Airway epithelial cell (primary cell): ENCODE measurements around the gene SMIM41. TPM values are rescaled to one million over a fixed set of nuclear protein-coding genes. Genes with fewer than 3 reads are reported as not detected.

Experiments used
- total RNA-seq: library from RNA; depleted of rRNA; stranded (reverse); fragments of >200 nt; gene quantifications from 2 replicates; pipeline ENCODE4 v1.2.3, GENCODE V29; 2015

SMIM41 gene
- total RNA-seq: not detected in 2 replicates

DNA sequence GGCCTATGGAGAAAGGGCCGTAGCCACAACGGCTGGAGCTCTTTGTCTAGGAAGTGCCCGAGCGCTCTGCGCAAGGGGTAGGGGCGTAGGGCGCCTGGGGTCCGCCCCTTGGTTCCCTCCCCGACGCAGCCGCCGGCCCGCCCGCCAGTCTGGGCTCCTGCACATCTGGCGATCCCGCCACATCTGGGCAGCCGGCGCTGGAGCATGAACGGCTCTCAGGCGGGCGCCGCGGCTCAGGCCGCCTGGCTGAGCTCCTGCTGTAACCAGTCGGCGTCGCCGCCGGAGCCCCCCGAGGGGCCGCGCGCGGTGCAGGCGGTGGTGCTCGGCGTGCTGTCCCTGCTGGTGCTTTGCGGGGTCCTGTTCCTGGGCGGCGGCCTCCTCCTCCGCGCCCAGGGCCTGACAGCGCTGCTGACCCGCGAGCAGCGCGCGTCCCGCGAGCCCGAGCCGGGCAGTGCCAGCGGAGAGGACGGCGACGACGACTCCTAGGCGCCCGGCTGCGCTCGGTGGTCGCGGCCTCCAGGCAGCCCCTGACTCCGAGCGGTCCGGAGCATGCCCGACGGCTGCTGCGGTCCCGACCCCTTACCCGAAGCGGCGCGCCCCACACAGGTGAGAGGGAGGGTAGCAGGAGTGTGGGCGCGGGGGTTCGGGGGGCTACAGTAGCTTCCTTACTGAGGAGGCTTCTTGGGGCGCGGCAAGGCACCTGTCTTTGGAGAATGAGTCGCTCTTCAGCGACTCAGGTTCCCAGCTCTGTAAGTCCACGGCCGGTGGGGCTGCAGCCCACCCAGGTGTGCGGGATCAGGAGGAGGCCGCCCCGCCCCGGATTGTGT, at the start of gene SMIM41:
SMIM41 (plus strand) TSS at position 129 of the 827 bp plus-strand sequence; CDS start at position 205, 76 bp downstream.

DNA sequence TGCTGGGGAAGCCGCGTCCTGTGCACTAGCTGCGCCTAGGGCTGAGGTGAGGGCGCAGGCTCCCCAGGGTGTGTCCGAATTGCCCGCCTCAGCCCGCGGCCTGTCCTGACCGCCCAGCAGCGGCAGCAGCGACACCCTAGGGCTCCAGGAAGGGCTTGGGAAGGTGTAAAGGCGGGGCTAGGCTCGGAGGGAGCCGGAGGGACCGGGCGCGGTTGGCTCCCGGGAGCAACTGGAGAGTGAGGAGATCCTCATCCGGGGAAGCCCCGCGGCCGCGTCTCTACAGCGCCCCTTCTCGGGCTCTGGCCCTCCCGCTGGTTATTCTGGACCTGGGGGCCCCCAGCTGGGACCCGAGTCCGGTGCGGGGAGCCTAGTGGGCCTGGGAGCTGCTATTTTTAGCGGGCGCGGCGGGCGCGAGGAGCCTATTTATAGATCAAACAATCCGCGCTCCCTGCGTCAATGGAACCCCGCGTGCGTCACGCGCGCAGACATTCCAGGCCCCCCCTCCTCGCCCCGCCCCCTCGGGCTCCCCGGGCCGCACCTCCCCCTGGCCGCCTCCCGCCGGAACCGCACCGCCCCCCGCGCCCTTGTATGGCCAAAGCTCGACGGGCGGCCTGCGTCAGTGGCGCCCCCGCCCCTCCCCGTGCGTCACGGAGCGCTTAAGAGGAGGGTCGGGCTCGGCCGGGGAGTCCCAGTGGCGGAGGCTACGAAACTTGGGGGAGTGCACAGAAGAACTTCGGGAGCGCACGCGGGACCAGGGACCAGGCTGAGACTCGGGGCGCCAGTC, 28.6 kb upstream of the SMIM41 start, which contains the start of gene NR4A1:
NR4A1 (plus strand) TSS at position 685 of the 784 bp plus-strand sequence. CDS start 2,887 bp downstream, outside the sequence.

GRCh38 chr12:52069327-52070184, 9.9 kb upstream of the SMIM41 start, which contains the start of gene ATG101:
Gene ATG101 (plus strand): TSS chr12:52069978. CDS start chr12:52073651, 3,673 bp downstream.

Other genes starting within 250 kb of the SMIM41 start
- not detected in 2 replicates for gene FIGNL2, start 231.0 kb upstream of the SMIM41 start, total RNA-seq
- gene ANKRD33, start 191.6 kb upstream of the SMIM41 start, total RNA-seq: not detected in 2 replicates
- 0.35 TPM in 1 of 2 replicates, not detected in the other for gene ACVRL1, start 172.2 kb upstream of the SMIM41 start, total RNA-seq
- gene ACVR1B, start 128.0 kb upstream of the SMIM41 start, total RNA-seq: 7.2 and 11.6 TPM in 2 replicates
- gene TAMALIN, start 72.8 kb upstream of the SMIM41 start, total RNA-seq: 0.07 and 0.70 TPM in 2 replicates
- 1.9 and 6.2 TPM in 2 replicates for gene NR4A1, start 28.3 kb upstream of the SMIM41 start, total RNA-seq
- 57.4 and 59.3 TPM in 2 replicates for gene ATG101, start 9.7 kb upstream of the SMIM41 start, total RNA-seq
- 6.5 and 7.3 TPM in 2 replicates for gene KRT80, start 112.3 kb downstream of the SMIM41 start, total RNA-seq
- gene KRT7, start 153.5 kb downstream of the SMIM41 start, total RNA-seq: 1,213 and 1,216 TPM in 2 replicates
- 0.56 TPM in 1 of 2 replicates, not detected in the other for gene KRT86, start 194.9 kb downstream of the SMIM41 start, total RNA-seq
- gene KRT81, start 211.8 kb downstream of the SMIM41 start, total RNA-seq: 35.9 and 54.8 TPM in 2 replicates
- gene KRT83, start 241.7 kb downstream of the SMIM41 start, total RNA-seq: not detected in 2 replicates